OCI-LY3 (cell line): Measurements from ENCODE around the gene ASCC3.
"Not testable (repeated sequence)": the region's sequence is repeated elsewhere in the genome, so short reads cannot be mapped to it uniquely, and the experiment has no call there.

ENCODE experiments used
- H2AFZ ChIP-seq: fragments of 200-600, 300-600 bp; shearing (Covaris generic); 2 replicates; pipeline ENCODE4 v1.6.0; 2014; ENCODE audit warnings: antibody characterized with exemption, low read depth, low read length
- H3K27ac ChIP-seq: fragments of 200-600, 300-600 bp; sonication (generic); 2 replicates; pipeline ENCODE4 v1.5.1; 2014; ENCODE audit warnings: mild to moderate bottlenecking, low read length, moderate library complexity, mixed read lengths
- H3K27me3 ChIP-seq: fragments of 200-600, 300-600 bp; sonication (generic); 2 replicates; pipeline ENCODE4 v1.6.1; 2014; ENCODE audit warnings: low read depth, low read length, mixed read lengths
- H3K36me3 ChIP-seq: fragments of 200-600, 300-600 bp; sonication (generic); replicated peaks from 2 replicates; pipeline ENCODE3; 2014; ENCODE audit warnings: low read depth, low read length, mixed read lengths
- H3K4me1 ChIP-seq: fragments of 300-600, 200-600 bp; sonication (generic); 2 replicates; pipeline ENCODE4 v1.6.1; 2014; ENCODE audit warnings: low read length, mixed read lengths
- H3K4me2 ChIP-seq: fragments of 200-600, 300-600 bp; sonication (generic); 2 replicates; pipeline ENCODE4 v1.6.1; 2014; ENCODE audit warnings: low read length, mixed read lengths
- H3K4me3 ChIP-seq: fragments of 300-600, 200-600 bp; sonication (generic); 2 replicates; pipeline ENCODE4 v1.5.1; 2014; ENCODE audit warnings: antibody characterized with exemption, mild to moderate bottlenecking, low read length, moderate library complexity
- H3K79me2 ChIP-seq: fragments of 300-600, 200-600 bp; shearing (Covaris generic); 2 replicates; pipeline ENCODE4 v1.6.1; 2014; ENCODE audit warnings: mild to moderate bottlenecking, low read length, mixed read lengths
- H3K9ac ChIP-seq: fragments of 300-600, 200-600 bp; shearing (Covaris generic); 2 replicates; pipeline ENCODE4 v1.6.0; 2014; ENCODE audit warnings: mild to moderate bottlenecking, low read length, moderate library complexity
- H3K9me3 ChIP-seq: fragments of 200-600, 300-600 bp; shearing (Covaris generic); 2 replicates; pipeline ENCODE4 v1.6.1; 2014; ENCODE audit warnings: low read length, mixed read lengths; ENCODE audit not compliant: insufficient read depth
- H4K20me1 ChIP-seq: fragments of 200-600, 300-600 bp; sonication (generic); 2 replicates; pipeline ENCODE4 v1.6.1; 2016; ENCODE audit warnings: low read length, mixed read lengths; ENCODE audit not compliant: insufficient read depth
- CTCF ChIP-seq: fragments of 200-600, 300-600 bp; sonication (generic); IDR thresholded peaks from 2 replicates; pipeline ENCODE4 v1.5.1; 2014; ENCODE audit warnings: antibody characterized with exemption, low read length, low read depth
- EZH2phosphoT487 ChIP-seq: fragments of 200-600 bp; shearing (Covaris generic); IDR thresholded peaks from 2 replicates; pipeline ENCODE4 v1.6.1; 2018; ENCODE audit warnings: antibody characterized with exemption, mixed run types, low read depth

Gene ASCC3

DNA sequence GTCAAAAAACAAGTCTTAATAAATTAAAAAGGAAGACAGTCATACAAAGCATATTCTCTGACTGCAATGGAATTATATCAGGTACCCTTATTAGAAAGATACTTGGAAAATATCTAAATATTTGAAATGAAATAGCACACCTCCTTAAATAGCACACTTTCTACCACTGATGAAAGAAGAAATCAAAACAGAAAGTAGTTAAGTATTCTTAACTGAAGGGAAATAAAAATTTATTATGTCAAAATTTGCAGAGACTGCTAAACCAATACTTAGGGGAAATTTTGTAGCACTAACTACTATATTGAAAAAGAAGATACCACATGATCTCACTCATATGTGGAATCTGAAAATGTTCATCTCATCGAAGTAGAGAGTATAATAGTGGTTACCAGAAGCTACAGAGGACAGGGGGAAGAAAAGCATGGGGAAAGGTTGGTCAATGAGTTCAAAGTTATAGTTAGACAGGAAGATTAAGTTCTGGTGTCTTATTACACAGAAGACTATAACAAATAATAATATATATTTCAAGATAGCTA, 112.2 kb downstream of the ASCC3 start:
- no peak for TF ChIP-seq CTCF
- TF ChIP-seq EZH2phosphoT487 = no peak
- no peaks in the 10 kb centered on the region for H3K79me2 ChIP-seq
- H3K9me3 ChIP-seq = no peaks in the 10 kb centered on the region

DNA sequence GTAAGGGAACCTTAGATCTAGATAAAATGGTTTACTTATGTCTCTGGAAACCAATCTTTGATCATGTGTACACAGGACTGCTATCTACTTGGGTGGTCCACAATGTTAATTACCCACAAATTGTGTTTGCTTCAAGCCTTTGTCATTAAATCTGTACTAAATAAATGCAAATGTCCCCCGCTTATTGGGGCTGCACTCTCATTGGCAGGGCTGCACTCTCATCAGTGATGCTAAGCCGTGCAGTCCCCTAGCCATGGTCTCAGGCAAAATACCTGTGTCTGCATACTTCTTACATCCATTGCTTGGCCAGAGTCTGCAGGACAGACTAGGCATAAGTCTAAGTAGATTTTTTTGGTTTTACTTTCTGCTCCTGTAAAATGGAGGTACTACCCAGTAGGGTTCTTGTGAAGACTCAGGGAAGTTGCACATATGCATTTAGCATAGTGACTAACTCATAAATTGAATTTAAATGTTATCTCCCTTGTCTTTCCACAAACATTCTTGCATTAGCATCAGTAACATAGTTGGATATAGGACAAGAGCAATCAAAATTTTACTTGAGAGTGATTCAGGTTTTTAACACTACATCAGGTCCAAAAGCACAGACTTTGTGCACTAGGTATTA, 117.4 kb downstream of the ASCC3 start:
- Histone ChIP-seq H3K4me3 (no peak overlapping the region), H3K27me3 (no peaks in the 10 kb centered on the region), H3K9me3 (no peaks in the 10 kb centered on the region), H4K20me1 (no peaks in the 10 kb centered on the region), H3K79me2 (no peaks in the 10 kb centered on the region), H3K9ac (no peak overlapping the region), H3K36me3 (peaks cover 43% of the 10 kb centered on the region), H3K27ac (no peak overlapping the region), H3K4me2 (no peak overlapping the region), H2AFZ (no peak overlapping the region), H3K4me1 (no peaks in the 10 kb centered on the region)
- TF ChIP-seq EZH2phosphoT487 (no peak), CTCF (no peak)

More for the DNA sequence above, 112.2 kb downstream of the ASCC3 start:
- Histone ChIP-seq H3K27me3 (no peaks in the 10 kb centered on the region), H4K20me1 (no peaks in the 10 kb centered on the region), H3K4me3 (no peak overlapping the region), H2AFZ (no peak overlapping the region), H3K27ac (no peak overlapping the region), H3K4me1 (no peaks in the 10 kb centered on the region), H3K9ac (no peak overlapping the region), H3K4me2 (no peak overlapping the region), H3K36me3 (peaks cover 25% of the 10 kb centered on the region)

GRCh38 chr6:100761841-100762240, 119.3 kb downstream of the ASCC3 start:
- Histone ChIP-seq H3K4me2 (no peak overlapping the region), H3K27me3 (no peaks in the 10 kb centered on the region), H3K36me3 (peaks cover 43% of the 10 kb centered on the region), H3K9ac (no peak overlapping the region), H3K9me3 (no peaks in the 10 kb centered on the region), H3K27ac (no peak overlapping the region), H4K20me1 (no peaks in the 10 kb centered on the region), H3K79me2 (no peaks in the 10 kb centered on the region), H3K4me1 (no peaks in the 10 kb centered on the region), H2AFZ (no peak overlapping the region), H3K4me3 (no peak overlapping the region)
- no peak for TF ChIP-seq CTCF
- TF ChIP-seq EZH2phosphoT487 = no peak

- H3K9ac ChIP-seq, H3K4me1 ChIP-seq, H2AFZ ChIP-seq, H3K27me3 ChIP-seq, H3K4me3 ChIP-seq, H3K79me2 ChIP-seq, H3K9me3 ChIP-seq, H3K27ac ChIP-seq, H3K4me2 ChIP-seq, H4K20me1 ChIP-seq: not testable (repeated sequence)
- peaks cover 17% of the 10 kb centered on the region for H3K36me3 ChIP-seq
These were observed 122.7 kb downstream of the ASCC3 start for GRCh38 chr6:100758386-100758785.
